Stimulated activated CD4-positive, alpha-beta T cell treated with anti-CD3 and anti-CD28 coated beads, Interleukin-2, amount 100 ng/mL, for 48 hours (primary cell): Measurements from ENCODE around the gene ITFG2.
"Not testable (repeated sequence)": the region's sequence is repeated elsewhere in the genome, so short reads cannot be mapped to it uniquely, and the experiment has no call there.

Source experiments
- DNase-seq, 2 donors: peaks; one replicate each; pipeline ENCODE4 v3.0.0-alpha.2; 2020

ITFG2 gene

GRCh38 chr12:2864198-2864597 lies 51.7 kb downstream of the ITFG2 start:
- no peak for DNase-seq

DNA sequence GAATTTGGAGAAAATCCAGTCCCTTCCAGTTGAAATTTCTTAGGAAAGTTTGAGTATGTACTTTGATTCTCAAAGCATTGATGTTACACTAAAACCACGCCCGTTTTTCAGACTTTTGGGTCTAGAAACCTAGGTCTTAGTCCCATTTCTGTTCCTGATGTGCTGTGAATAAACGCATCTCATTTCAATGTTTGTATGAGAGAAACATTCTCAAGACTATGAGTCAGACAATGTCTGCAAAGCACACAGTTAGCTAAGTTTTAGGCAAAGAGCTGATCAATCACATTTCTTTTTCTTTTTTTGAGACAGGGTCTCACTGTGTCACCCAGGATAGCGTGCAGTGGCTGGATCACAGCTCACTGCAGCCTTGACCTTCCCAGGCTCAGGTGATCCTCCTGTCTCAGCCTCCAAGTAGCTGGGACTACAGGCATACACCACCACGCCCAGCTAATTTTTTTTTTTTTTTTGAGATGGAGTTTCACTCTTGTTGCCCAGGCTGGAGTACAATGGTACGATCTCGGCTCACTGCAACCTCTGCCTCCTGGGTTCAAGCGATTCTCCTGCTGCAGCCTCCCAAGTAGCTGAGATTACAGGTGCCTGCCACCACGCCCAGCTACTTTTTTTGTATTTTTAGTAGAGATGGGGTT lies 56.6 kb downstream of the ITFG2 start:
- not testable (repeated sequence) for DNase-seq
